Adrenal gland (tissue), 12 donors: ENCODE results near the gene SLC16A1. TPM values are rescaled to one million over a fixed set of nuclear protein-coding genes. Genes with fewer than 3 reads are reported as not detected.
"Not testable (repeated sequence)": the region's sequence is repeated elsewhere in the genome, so short reads cannot be mapped to it uniquely, and the experiment has no call there.

Experiments used
- DNase-seq, 7 donors: peaks; one replicate each; pipeline ENCODE4 v3.0.0-alpha.2; 2019 to 2020
- H3K27ac ChIP-seq, 5 donors: fragments of 200-600 bp; sonication (generic) in 4 of 5; 1 replicate in 3 of 5; 2 replicates in 2 of 5; pipeline versions ENCODE4 v1.5.1 to v1.8.0; 2016 to 2020; ENCODE audit warnings: mild to moderate bottlenecking in 1 of 5
- H3K27me3 ChIP-seq: fragments of 200-600 bp; 2 replicates; pipeline ENCODE4 v1.8.0; 2021
- H3K36me3 ChIP-seq, 2 donors: fragments of 200-600 bp; replicated peaks in 1 of 2; 1 replicate in 1 of 2; 2 replicates in 1 of 2; pipeline versions ENCODE4 v1.5.1 to v1.8.0; 2018 to 2022
- H3K4me1 ChIP-seq, 2 donors: fragments of 200-600 bp; replicated peaks in 1 of 2; 1 replicate in 1 of 2; 2 replicates in 1 of 2; pipeline versions ENCODE4 v1.5.1 to v1.8.0; 2018 to 2021
- H3K4me3 ChIP-seq, 4 donors: fragments of 200-600 bp; sonication (generic) in 3 of 4; one replicate each; pipeline ENCODE4 v1.5.1; 2016 to 2018
- H3K9me3 ChIP-seq, 3 donors: fragments of 200-600 bp; sonication (generic) in 1 of 3; replicated peaks in 1 of 3; 1 replicate in 2 of 3; 2 replicates in 1 of 3; pipeline versions ENCODE4 v1.5.1 to v1.8.0; 2016 to 2021
- POLR2A ChIP-seq, 2 donors: fragments of 450-650 bp; IDR thresholded peaks; one replicate each; pipeline ENCODE4 v1.6.1; 2017; ENCODE audit warnings: antibody characterized with exemption in 2 of 2, mild to moderate bottlenecking in 2 of 2, moderate library complexity in 1 of 2
- WGBS, 4 donors: extraction: QIAGEN DNeasy Blood & Tissue Kit in 2 of 4; methylation state at CpG; one replicate each; pipeline versions ENCODE4 v1.1.5 to v1.1.7; 2013 to 2017; 5-methylcytosine and 5-hydroxymethylcytosine counted together
- intact Hi-C, 2 donors: fragments of 100-400 bp; cut with DNase I; formaldehyde crosslinking; loops; one replicate each; pipeline versions ENCODE4 v1.14.1 to v1.15.0; 2022 to 2023
- polyA plus RNA-seq, 3 donors: library from polyadenylated mRNA; stranded (reverse); fragments of 200-250 nt in 2 of 3; fragments of 350-450 nt in 1 of 3; fragmentation: Illumina TruSeq in 1 of 3; extraction: RNeasy Lipid Tissue Mini Kit (QIAGEN cat#74804) in 1 of 3; gene quantifications; one replicate each; pipeline ENCODE4 v1.2.3, GENCODE V29; 2013 to 2014
- total RNA-seq, 9 donors: library from RNA; depleted of rRNA in 4 of 9; stranded (reverse); fragments of >200 nt in 4 of 9; fragments of 120-200 nt in 1 of 9; fragmentation: NEBNext Ultra II Directional in 1 of 9; extraction: Animal tissue kit (Norgen Biotek cat#: 25700) in 1 of 9; gene quantifications; one replicate each; pipeline versions ENCODE4 v1.1.0 to v1.2.4, GENCODE V29; 2013 to 2023
- TF ChIP-seq, protein P1 (sequence below), 6 experiments: fragments of 450-650 bp in 4 of 6; fragments of 200-600 bp in 2 of 6; sonication (generic) in 1 of 6; IDR thresholded peaks; 1 replicate in 5 of 6; 2 replicates in 1 of 6; pipeline versions ENCODE4 v1.5.1 to v1.8.0; 2016 to 2021; ENCODE audit warnings: antibody characterized with exemption in 6 of 6, mild to moderate bottlenecking in 2 of 6, moderate library complexity in 1 of 6
- donor health status: healthy with polysubstance abuse.
- donor health status: Bipolar disorder and iron deficiency.
- donor health status: DM: yes; HTN: yes; CAD: no.
- donor health status: DM: no; HTN: no; CAD: no.
- donor health status: DM: no; HTN: no; CAD: no.
- donor health status: DM: yes; HTN: yes; CAD: no.

The SLC16A1 gene
- total and polyA plus RNA-seq, 12 donors = 6.0 to 67.9 (median 27.5) TPM

DNA sequence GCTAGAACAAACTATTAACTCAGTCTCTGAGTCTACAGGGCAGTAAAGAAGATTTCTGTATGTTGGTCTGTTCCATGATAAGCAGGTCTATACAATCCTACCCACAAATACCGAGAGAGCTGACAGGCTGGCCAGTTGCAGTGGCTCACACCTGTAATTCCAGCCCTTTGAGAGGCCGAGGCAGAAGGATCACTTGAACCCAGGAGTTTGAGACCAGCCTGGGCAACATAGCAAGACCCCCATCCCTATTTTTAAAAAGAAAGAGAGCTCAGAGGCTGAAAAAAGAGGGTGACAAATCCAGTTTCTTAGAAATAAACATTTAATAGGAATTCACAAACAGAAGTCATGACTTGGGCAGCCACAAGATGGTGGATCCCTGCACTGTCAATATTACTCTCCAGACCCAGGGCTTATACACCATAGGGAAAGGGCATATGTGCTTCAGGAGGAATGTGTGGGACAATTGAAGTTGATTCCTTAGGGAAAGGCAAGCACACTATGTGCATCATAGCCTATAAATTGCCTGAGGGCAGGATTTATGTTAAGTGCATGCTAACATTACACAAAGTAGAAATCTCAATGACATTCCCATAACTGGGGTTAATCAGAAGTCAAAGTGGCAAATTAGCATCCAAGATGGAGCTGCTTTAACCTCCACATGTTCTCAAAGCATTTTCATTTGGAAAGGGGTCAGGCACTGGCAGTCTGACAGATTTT, 66.8 kb downstream of the SLC16A1 start:
- DNase-seq = peak in 1 of 7 donors; percentile 1
- H3K27ac ChIP-seq = no peak overlapping the region
- intact Hi-C loops = loop anchor here (10.0 kb wide), 1 partner anchor 66 kb away; the partner anchor contains the start of gene SLC16A1 (in 2 of the 2)

DNA sequence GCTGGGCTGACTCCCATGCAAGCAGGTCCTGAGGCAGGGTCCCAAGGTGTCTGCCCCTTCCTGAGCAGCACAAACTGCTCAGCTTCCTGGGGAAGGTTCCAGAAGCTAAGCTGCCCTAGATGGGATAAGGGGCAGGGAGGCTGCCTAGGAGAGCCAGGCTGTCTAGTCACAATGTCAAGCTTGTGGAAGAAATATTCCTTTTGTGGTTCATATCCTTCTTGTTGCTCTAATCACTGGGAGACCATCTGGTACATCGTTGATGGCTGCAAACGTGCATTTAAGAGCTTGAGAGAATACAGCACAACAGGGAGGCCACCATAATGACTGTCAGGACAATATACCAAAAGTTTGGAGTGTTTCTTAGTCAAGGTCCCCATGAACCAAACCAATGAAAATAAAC, 67.4 kb downstream of the SLC16A1 start:
- no peak for TF ChIP-seq POLR2A (IDR thresholded peaks at IDR 0.05)
- TF ChIP-seq, protein P1, sequence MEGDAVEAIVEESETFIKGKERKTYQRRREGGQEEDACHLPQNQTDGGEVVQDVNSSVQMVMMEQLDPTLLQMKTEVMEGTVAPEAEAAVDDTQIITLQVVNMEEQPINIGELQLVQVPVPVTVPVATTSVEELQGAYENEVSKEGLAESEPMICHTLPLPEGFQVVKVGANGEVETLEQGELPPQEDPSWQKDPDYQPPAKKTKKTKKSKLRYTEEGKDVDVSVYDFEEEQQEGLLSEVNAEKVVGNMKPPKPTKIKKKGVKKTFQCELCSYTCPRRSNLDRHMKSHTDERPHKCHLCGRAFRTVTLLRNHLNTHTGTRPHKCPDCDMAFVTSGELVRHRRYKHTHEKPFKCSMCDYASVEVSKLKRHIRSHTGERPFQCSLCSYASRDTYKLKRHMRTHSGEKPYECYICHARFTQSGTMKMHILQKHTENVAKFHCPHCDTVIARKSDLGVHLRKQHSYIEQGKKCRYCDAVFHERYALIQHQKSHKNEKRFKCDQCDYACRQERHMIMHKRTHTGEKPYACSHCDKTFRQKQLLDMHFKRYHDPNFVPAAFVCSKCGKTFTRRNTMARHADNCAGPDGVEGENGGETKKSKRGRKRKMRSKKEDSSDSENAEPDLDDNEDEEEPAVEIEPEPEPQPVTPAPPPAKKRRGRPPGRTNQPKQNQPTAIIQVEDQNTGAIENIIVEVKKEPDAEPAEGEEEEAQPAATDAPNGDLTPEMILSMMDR (IDR thresholded peaks at IDR 0.05) = no peak
- Histone ChIP-seq H3K9me3 (no peaks in the 10 kb centered on the region), H3K27me3 (no peaks in the 10 kb centered on the region), H3K27ac (no peak overlapping the region), H3K4me1 (no peaks in the 10 kb centered on the region), H3K4me3 (no peak overlapping the region), H3K36me3 (no peaks in the 10 kb centered on the region)
- peak in 1 of 7 donors; percentile 28 for DNase-seq
- 57 to 74% (median 69%) methylated on average over 2 of the region's 2 CpGs for WGBS, 4 donors
- intact Hi-C loops = loop anchor here (10.0 kb wide), 1 partner anchor 66 kb away; the partner anchor contains the start of gene SLC16A1 (in 2 of the 2)

More for the DNA sequence above, 66.8 kb downstream of the SLC16A1 start:
- 48 to 79% (median 74%) methylated on average over 2 of the region's 2 CpGs for WGBS, 4 donors
- Histone ChIP-seq H3K4me1 (no peaks in the 10 kb centered on the region), H3K36me3 (no peaks in the 10 kb centered on the region), H3K4me3 (no peak overlapping the region), H3K9me3 (no peaks in the 10 kb centered on the region), H3K27me3 (no peaks in the 10 kb centered on the region)
- TF ChIP-seq POLR2A (IDR thresholded peaks at IDR 0.05) = no peak
- TF ChIP-seq, protein P1 (IDR thresholded peaks at IDR 0.05) = no peak

DNA sequence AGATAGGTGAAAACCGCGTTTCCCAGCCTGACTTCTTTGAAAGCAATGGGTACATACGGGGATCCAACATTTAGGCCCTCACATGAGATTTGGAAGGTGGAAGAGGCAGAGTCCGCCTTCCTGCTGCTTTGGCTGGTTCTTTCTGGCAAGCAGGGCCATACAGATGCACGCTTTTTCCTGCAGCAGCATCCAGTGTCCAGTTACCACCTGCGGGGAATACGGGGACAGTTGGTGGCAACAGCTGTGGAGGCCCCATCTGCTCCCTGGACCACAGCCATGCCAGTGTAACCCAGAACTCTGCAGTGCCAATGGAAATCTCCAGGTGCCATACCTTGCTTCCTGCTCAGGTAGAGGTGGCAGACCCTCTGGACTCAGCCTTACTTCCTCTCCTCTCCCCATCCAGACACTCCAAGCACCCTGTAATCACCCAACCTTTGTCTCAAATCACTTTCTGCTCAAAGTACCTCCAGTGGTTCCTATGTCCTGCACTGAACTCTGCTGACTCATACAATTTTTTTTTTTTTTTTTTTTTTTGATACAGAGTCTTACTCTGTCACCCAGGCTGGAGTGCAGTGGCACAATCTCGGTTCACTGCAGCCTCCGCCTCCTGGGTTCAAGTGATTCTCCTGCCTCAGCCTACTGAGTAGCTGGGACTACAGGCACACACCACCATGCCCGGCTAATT, 68.3 kb downstream of the SLC16A1 start:
- no peaks in the 10 kb centered on the region for H3K9me3 ChIP-seq
- TF ChIP-seq POLR2A (IDR thresholded peaks at IDR 0.05) = no peak
- TF ChIP-seq, protein P1 (IDR thresholded peaks at IDR 0.05) = no peak
- H3K4me1 ChIP-seq = no peaks in the 10 kb centered on the region
- no peaks in the 10 kb centered on the region for H3K27me3 ChIP-seq
- WGBS, 4 donors = 66 to 80% (median 75%) methylated on average over 6 to 10 of the region's 10 CpGs
- intact Hi-C loops = loop anchor here (10.0 kb wide), 1 partner anchor 67 kb away; the partner anchor contains the start of gene SLC16A1 (in 2 of the 2)
- no peak overlapping the region for H3K27ac ChIP-seq
- H3K4me3 ChIP-seq = no peak overlapping the region
- peak in 1 of 7 donors; percentile 41 for DNase-seq
- H3K36me3 ChIP-seq = no peaks in the 10 kb centered on the region

DNA sequence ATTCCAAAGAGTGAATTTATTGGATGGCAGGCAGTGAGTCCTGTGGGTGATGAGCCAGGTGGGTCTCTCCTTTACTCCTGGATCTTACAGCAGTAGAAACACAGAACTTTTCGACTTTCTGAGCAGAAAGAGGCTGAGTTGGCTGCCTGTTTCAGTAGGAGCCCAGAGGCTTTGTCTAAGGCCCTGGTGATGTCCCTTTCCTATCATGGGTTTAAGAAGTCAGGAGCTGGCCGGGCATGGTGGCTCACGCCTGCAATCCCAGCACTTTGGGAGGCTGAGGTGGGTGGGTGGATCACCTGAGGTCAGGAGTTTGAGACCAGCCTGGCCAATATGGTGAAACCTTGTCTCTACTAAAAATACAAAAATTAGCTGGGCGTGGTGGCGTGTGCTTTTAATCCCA, 71.0 kb downstream of the SLC16A1 start:
- not testable (repeated sequence) for H3K27me3 ChIP-seq, H3K27ac ChIP-seq, H3K4me3 ChIP-seq, DNase-seq, H3K36me3 ChIP-seq, H3K4me1 ChIP-seq, H3K9me3 ChIP-seq
- WGBS, 4 donors = 89 to 97% (median 90%) methylated on average over 3 to 5 of the region's 5 CpGs
- intact Hi-C loops = loop anchor here (10.0 kb wide), 1 partner anchor 70 kb away; the partner anchor contains the start of gene SLC16A1 (in 2 of the 2)
